ENCODE data around the gene MSI2. TPM values are rescaled to one million over a fixed set of nuclear protein-coding genes. Genes with fewer than 3 reads are reported as not detected.

Gene MSI2
- total RNA-seq, 1 donor from 2014 or later, result 26.6 TPM

DNA sequence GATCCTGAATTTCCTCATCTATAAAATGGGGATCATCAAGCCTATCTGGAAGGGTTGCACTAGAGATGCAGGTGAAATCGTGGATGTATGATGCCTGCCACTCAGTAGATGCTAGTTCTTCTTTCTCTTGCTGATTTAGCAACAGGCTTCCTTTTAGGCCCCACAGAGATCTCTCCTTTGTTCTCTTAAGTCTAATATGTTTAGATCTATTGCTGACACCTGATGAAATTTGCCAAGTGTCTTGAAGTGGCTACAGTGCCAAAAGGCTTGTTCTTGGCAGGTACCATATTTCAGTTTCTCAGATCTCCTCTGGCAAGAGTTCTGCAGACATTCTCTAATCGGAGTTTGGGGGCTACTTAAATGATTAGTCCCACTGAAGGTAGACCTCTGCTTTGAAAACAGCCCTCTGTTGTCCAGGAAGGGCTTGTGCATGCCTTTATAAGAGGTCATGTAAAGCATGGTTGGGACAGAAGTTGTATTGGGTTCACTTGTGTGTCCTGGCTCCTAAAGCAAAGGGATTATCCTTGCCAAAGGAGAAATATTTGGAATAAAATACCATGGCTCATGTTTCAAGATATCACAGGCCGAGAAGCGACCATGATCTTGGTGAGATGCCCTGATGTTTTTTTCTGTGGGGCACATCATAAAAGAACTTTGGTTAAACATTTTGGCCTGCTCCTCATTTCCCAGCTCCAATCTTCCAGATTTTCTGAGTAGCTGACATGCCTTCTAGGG lies 234.0 kb downstream of the MSI2 start:
- no peak for TF ChIP-seq CTCF (conservative IDR thresholded peaks at IDR 0.05; ENCODE audit: low read depth, low read length)
- H3K4me3 ChIP-seq (ENCODE audit: low read depth, low read length), result no peak overlapping the region
- no peak for DNase-seq (ENCODE audit: low read depth)

DNA sequence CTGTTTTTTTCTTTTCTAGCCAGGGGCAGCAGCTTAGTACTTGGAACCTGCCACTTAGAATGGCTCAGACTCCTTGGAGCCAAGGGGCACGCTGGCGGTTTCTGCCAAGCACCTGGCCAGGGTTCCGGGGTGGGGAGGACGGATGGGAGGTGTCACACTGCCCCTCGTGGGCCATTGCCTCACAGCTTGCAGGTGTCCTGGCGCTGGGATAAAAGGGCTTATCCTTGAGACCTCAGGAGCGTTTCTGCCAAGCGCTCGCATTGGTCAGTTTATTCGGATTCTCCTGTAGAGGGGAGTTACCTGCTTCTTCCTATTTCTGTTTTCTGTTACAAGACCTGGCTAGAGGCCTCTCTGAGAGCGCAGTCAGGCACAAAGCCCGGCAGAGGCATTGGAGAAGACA lies 234.6 kb downstream of the MSI2 start:
- H3K4me3 ChIP-seq (ENCODE audit: low read depth, low read length), result no peak overlapping the region
- no peak for TF ChIP-seq CTCF (conservative IDR thresholded peaks at IDR 0.05; ENCODE audit: low read depth, low read length)
- DNase-seq (ENCODE audit: low read depth), result no peak

- TF ChIP-seq CTCF (conservative IDR thresholded peaks at IDR 0.05; ENCODE audit: low read depth, low read length), result no peak
- H3K4me3 ChIP-seq (ENCODE audit: low read depth, low read length), result no peak overlapping the region
- DNase-seq (ENCODE audit: low read depth), result no peak
Measured at GRCh38 chr17:57493171-57493570, 236.8 kb downstream of the MSI2 start.

DNA sequence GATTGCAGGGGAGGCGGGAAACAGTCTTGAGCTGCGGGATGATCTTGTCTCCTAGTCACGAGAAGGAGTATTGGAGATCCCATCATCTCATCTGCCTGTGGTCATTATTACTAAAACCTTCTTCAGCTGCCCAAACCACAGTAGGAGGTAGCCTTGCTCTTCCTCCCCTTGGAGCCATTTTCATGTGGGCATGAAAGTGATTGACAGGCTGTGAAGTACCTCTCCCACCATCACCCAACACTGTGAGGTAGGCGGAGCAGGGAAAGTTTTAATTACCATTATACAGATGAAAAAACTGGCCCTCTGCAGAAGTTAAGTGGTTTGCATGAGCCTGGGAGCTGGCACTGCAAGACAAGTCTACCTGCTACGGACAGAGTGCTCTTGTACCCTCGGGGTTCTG lies 237.3 kb downstream of the MSI2 start:
- no peak overlapping the region for H3K4me3 ChIP-seq (ENCODE audit: low read depth, low read length)
- no peak for DNase-seq (ENCODE audit: low read depth)
- no peak for TF ChIP-seq CTCF (conservative IDR thresholded peaks at IDR 0.05; ENCODE audit: low read depth, low read length)

DNA sequence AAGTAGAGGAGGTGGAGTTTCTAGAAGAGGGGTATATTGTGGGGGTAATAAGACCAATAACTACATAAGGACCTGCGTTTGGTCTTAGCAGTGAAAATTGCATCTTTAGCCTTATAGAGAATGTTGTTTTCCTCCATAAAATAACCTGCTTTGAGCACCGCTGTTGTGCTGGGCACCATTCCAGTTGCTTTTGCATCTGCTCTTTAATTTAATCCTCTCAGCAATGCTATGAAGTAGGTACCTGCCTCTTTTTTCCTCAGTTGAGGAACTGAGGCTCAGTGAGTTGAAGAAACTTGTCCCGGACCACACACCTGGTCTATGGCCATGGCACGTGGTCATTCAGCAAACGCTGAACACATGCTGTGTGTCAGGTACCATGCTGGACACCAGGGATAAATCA lies 238.1 kb downstream of the MSI2 start:
- no peak for TF ChIP-seq CTCF (conservative IDR thresholded peaks at IDR 0.05; ENCODE audit: low read depth, low read length)
- DNase-seq (ENCODE audit: low read depth), result no peak
- no peak overlapping the region for H3K4me3 ChIP-seq (ENCODE audit: low read depth, low read length)

- H3K4me3 ChIP-seq (ENCODE audit: low read depth, low read length), result no peak overlapping the region
- DNase-seq (ENCODE audit: low read depth), result no peak
- no peak for TF ChIP-seq CTCF (conservative IDR thresholded peaks at IDR 0.05; ENCODE audit: low read depth, low read length)
Measured at GRCh38 chr17:57495771-57496170, 239.4 kb downstream of the MSI2 start.

- TF ChIP-seq CTCF (conservative IDR thresholded peaks at IDR 0.05; ENCODE audit: low read depth, low read length), result no peak
- DNase-seq (ENCODE audit: low read depth), result no peak
- no peak overlapping the region for H3K4me3 ChIP-seq (ENCODE audit: low read depth, low read length)
Measured at GRCh38 chr17:57496382-57496781, 240.1 kb downstream of the MSI2 start.
